GM19328 (cell line): ENCODE results near the gene SP100.
A peak's percentile ranks its signal among the peaks of the same experiment; 100 is the strongest.
"Not testable (repeated sequence)": the region's sequence is repeated elsewhere in the genome, so short reads cannot be mapped to it uniquely, and the experiment has no call there.

Source experiments
- ATAC-seq: cut with Tn5 transposase; IDR thresholded peaks from one replicate; pipeline ENCODE4 v1.9.1; 2021; ENCODE audit warnings: mild to moderate bottlenecking, moderate library complexity; ENCODE audit not compliant: unreplicated experiment

Gene SP100

GRCh38 chr2:230416061-230416721 lies at the start of gene SP100:
Gene SP100 (plus strand): TSS chr2:230416201. CDS start chr2:230416297, 96 bp downstream.
- peak; percentile 69 for ATAC-seq

DNA sequence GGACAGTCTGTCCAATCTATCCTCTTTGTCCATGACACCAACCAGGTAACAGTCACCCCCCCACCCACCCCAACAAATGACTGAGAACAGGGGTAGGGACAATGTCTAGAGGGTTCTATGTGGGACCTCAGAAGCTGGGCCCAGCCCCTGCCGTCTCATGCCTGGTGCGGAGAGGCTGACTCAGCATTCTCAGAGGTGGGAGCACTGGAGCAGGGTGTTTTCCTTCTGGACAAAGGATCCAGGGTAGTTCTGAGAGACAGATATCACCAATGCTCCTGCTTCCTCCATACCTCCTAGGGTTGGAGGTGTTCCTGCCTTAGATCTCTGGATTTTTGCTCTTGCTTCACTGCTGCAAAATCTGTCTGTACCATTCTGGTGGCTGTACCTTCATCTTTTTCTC lies 33.9 kb upstream of the SP100 start:
- no peak for ATAC-seq

DNA sequence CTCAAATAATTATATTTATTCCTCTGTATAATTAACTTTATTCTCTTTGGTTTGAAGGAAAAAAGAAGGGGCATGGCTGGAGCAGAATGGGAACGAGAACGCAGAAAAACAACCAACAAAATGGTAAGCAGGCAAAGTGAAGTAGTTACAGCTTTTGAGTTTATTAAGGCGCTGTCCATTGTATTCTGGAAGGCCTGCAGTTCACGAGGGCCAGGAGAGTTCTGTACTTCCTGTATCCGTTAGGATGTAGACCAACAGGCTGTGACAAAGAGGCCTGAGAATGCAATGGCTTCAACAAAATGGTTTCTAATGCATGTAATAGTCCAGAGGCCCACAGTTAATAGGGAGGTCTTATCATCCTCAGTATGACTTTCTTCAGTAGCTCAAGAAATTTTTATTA lies 32.5 kb upstream of the SP100 start:
- ATAC-seq: no peak

GRCh38 chr2:230384986-230385385 lies 31.0 kb upstream of the SP100 start:
- no peak for ATAC-seq

DNA sequence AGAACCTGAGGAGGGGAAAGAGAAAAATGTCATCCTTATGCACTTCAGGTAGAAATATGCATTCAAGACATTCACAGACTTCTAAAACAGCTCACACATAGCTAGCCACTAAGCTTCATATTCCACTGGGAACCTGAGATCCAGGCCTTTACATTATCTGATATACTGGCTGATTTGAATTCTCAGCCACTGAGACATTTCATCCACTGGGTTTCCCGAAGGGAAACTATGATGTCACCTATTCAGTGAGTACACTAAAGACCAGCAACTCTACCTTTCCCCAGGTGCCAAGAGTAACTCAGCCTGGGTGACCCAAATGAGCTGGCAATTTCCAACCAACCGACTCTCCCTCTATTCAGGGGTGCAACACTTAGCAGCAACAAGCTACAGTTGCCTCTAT lies 21.7 kb upstream of the SP100 start:
- no peak for ATAC-seq

DNA sequence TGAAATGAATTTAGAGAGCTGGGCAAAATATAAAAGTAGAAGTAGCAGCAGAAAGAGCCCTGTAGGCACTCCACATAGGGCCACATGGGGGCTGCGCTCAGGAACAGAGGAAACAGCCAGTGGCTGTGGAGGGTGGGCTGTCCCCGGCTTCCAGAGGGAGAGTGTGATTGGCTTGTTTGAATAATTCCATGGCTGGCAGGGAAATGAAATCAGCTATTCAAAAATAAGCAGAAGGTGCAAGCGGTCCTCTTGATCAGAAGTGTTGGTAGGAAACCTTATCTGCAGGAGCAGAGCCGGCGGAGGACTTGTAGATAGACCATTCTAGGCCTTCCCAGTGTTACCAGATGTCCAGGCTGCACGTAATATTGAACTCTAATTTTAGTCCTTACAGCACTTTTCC lies 17.3 kb upstream of the SP100 start:
- ATAC-seq: not testable (repeated sequence)

DNA sequence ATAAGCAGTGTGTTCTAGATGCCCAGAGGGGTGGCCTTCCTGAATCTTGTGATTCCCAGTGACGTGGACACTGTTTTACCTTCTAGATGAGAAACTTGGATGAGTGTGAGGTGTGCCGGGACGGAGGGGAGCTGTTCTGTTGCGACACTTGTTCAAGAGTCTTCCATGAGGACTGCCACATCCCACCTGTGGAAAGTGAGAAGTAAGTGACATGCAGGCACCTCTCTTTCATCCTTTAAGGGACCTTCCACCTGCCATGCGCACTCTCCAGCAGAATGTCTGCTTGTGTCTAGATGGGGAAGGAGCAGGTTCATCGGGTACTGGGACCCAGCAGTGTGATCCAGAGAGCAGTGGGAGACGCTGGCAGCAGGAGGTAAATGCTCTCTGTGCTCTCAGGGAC lies 16.0 kb upstream of the SP100 start:
- ATAC-seq: no peak

DNA sequence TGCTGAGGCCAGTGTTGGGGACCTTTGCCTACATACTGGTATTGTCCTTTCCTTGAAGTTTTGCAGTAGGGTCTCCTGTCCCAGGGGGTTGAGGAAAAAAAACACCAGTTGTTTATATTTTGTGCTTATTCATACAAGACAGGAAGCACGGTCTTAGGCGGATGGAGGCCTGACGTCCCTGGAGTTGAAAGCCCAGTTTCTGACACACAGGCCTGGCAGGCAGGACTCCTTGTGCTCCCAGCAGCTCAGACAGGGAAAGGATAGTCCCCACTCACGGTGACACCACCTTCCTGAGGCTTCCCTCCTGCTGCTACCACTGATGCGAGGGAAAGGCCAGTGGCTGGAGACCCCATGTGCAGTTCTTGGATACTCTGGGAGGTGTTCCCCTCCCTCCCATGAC lies 15.5 kb upstream of the SP100 start:
- ATAC-seq: no peak

GRCh38 chr2:230401026-230401425 lies 15.0 kb upstream of the SP100 start:
- not testable (repeated sequence) for ATAC-seq

DNA sequence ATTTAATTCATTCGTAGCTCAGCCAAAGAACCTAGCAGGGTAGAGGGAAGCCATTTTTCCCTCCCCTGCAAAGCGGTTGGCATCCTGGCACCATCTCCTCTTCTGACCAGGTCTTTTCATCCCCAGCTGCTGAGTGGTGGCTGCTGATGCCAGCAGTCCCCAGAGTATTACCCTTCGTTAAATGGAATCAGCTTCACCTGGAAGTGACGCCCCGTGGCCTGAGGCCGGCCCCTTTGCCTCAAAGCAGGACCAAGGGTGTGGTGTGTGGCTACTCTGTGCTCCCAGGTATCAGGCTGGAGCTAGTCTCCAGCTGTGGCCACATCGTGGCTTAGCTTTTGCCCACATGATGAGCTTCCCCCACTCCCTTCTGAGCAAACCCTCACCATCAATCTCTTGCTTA lies 12.3 kb upstream of the SP100 start:
- no peak for ATAC-seq

GRCh38 chr2:230405824-230406223 lies 10.2 kb upstream of the SP100 start:
- no peak for ATAC-seq

DNA sequence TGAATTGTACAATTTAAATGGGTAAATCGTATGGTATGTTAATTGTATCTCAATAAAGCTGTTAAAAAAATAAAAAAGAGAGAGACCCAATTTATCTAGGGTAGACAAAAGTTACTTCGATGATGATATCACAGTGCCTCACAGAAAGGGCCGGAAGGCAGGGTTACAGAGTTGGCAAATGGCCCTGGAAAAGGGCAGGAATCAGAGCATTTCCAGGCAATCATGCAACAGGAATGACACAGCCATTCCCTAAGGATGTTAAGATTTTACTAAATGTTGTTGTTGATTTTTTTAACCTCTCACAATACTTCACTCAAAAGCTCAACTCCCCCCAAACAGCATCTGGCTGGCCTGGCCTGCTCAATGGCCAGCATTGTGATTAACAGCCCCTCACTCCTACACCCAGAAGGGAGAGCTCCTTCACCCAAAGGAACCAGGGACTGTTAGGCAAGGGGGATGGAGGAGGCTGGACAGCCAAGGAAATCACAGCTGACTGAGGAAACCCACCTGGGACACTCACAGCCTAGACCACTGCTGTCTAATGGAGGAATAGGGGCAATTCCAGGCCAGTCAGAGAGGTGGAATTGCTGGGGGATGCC lies 7.7 kb upstream of the SP100 start:
- no peak for ATAC-seq

GRCh38 chr2:230409316-230409715 lies 6.7 kb upstream of the SP100 start:
- not testable (repeated sequence) for ATAC-seq

DNA sequence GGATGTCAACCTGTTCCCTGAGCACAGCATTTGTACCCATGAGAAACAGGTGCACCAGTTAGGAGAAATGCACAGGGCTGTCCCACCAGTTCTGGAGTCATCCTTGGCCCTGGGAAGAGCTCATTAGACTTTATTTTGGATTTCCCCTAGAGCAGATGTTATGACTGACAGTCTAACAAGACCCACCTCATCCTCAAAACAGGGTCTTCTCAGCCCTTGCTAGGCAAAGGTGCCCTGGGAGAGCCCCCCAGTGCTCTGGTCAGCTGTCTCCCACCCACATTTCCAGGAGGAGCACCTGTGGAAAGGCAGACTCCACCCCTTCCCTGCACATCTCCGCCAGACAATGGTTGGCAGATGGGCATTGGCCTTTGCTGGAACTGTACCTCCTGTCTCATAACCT lies 5.7 kb upstream of the SP100 start:
- ATAC-seq: no peak

- no peak for ATAC-seq
Measured at GRCh38 chr2:230410861-230411569, 5.0 kb upstream of the SP100 start.

- peak; percentile 42 for ATAC-seq
Measured at GRCh38 chr2:230411570-230412370, 4.2 kb upstream of the SP100 start.

GRCh38 chr2:230412371-230412711 lies 3.7 kb upstream of the SP100 start:
- ATAC-seq: no peak

DNA sequence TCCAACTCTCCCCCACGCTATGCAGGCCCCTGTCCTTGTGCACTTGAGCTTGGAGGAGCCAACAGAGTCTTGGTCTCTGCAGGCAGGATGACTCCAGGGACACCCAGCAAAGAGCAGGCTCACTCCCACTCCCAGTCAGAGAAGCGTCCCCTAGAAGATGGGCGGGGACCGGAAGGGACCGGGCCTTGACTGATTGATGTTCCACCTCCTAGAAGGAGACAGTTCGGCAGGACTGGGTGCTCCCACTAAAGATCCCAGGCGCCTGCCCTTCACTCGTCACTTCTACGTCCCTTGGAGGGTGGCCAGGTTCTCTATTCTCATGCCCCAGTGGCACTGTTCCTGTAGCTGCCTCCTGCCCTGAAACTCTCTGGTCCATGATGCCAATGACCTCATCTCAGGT lies 3.2 kb upstream of the SP100 start:
- no peak for ATAC-seq

DNA sequence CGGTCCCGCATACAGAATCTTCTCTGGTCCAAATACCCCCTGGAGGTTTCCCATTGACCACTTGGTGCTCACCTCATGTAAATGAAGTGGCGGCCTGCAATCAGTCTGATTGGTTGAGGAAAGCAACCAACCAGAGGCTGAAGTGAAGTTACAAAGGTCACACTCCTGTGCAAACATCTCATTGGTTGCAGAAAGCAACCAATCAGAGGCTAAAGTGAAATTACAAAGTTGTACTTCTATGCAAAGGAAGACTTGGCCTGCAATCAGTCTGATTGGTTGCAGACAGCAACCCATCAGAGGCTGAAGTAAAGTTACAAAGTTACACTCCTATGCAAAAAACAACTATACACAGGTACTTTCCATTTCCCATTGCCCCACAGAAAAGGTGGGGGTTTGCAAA lies 2.5 kb upstream of the SP100 start:
- no peak for ATAC-seq

- no peak for ATAC-seq
Measured at GRCh38 chr2:230414302-230414701, 1.7 kb upstream of the SP100 start.

DNA sequence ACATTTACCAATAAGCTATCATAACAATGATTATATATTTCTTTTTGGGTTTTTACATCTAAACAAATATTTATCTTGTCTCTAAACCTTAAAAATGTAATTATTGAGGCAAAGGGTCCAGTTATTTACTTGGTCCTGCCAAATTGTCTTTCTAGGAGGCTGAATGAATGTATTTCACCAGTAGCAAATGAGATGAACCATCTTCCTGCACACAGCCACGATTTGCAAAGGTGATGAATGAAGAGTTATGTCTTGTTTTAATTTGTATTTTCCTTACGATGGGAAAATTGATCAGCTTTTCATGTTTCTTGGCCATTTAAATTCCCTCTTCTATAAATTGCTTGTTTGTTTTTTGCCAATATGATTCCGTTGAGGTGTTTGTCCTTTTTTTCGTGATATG lies 1.4 kb downstream of the SP100 start:
- ATAC-seq: no peak
